ENCODE results near the gene OXSR1.

The OXSR1 gene

DNA sequence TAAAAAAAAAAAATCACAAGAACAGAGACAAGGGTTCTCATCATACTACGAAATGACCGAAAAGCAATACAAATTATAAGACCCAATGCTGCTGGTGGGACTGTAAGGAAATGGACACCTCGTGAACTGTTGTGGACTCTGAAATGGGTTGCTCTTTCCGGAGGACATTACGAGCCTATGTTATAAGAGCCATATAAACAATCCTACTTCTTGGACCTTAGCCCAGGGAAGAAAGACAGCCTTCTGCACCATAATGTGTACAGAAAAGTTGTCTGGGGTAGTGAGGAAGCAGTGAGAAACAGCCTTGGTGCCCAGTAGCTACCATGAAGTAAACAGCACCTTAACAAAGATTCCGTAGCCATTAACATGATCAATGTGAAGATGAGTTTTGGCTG is 119.4 kb downstream of the OXSR1 start:
- TF ChIP-seq SIN3A (IDR thresholded peaks at IDR 0.05; ENCODE audit: borderline replicate concordance, insufficient read depth, low read length) (no peak), POLR2AphosphoS5 (IDR thresholded peaks at IDR 0.05; ENCODE audit: low read depth, low read length) (no peak), FOXP2 (optimal IDR thresholded peaks at IDR 0.05; ENCODE audit: borderline replicate concordance, extremely low read depth, extremely low read length, insufficient read depth) (no peak), TAF1 (IDR thresholded peaks at IDR 0.05; ENCODE audit: borderline replicate concordance, insufficient read depth, low read length) (no peak)
- TF ChIP-seq, protein P1, sequence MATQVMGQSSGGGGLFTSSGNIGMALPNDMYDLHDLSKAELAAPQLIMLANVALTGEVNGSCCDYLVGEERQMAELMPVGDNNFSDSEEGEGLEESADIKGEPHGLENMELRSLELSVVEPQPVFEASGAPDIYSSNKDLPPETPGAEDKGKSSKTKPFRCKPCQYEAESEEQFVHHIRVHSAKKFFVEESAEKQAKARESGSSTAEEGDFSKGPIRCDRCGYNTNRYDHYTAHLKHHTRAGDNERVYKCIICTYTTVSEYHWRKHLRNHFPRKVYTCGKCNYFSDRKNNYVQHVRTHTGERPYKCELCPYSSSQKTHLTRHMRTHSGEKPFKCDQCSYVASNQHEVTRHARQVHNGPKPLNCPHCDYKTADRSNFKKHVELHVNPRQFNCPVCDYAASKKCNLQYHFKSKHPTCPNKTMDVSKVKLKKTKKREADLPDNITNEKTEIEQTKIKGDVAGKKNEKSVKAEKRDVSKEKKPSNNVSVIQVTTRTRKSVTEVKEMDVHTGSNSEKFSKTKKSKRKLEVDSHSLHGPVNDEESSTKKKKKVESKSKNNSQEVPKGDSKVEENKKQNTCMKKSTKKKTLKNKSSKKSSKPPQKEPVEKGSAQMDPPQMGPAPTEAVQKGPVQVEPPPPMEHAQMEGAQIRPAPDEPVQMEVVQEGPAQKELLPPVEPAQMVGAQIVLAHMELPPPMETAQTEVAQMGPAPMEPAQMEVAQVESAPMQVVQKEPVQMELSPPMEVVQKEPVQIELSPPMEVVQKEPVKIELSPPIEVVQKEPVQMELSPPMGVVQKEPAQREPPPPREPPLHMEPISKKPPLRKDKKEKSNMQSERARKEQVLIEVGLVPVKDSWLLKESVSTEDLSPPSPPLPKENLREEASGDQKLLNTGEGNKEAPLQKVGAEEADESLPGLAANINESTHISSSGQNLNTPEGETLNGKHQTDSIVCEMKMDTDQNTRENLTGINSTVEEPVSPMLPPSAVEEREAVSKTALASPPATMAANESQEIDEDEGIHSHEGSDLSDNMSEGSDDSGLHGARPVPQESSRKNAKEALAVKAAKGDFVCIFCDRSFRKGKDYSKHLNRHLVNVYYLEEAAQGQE (IDR thresholded peaks at IDR 0.05; ENCODE audit: insufficient read depth in 1 of 2, low read depth in 2 of 2, low read length in 2 of 2), result no peak

DNA sequence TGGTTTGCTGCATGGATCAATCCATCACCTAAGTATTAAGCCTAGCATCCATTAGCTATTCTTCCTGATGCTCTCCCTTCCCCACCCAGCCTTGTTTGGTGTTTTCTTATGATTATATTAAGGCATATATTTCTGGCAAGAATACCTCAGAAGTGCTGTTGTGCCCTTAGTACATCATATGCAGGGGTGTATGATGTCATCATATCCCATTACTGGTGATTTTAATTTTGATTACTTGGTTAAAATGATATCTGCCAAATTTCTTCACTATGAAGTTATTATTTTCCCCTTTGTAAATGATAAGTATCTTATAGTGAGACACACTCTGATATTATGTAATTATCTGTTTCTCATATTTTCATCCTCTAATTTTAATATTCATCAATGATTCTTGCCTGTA is 132.2 kb downstream of the OXSR1 start:
- no peak for TF ChIP-seq TAF1 (IDR thresholded peaks at IDR 0.05; ENCODE audit: borderline replicate concordance, insufficient read depth, low read length)
- TF ChIP-seq, protein P1 (IDR thresholded peaks at IDR 0.05; ENCODE audit: insufficient read depth in 1 of 2, low read depth in 2 of 2, low read length in 2 of 2), result no peak
- no peak for TF ChIP-seq SIN3A (IDR thresholded peaks at IDR 0.05; ENCODE audit: borderline replicate concordance, insufficient read depth, low read length)
- TF ChIP-seq FOXP2 (optimal IDR thresholded peaks at IDR 0.05; ENCODE audit: borderline replicate concordance, extremely low read depth, extremely low read length, insufficient read depth), result no peak
- TF ChIP-seq POLR2AphosphoS5 (IDR thresholded peaks at IDR 0.05; ENCODE audit: low read depth, low read length), result no peak

DNA sequence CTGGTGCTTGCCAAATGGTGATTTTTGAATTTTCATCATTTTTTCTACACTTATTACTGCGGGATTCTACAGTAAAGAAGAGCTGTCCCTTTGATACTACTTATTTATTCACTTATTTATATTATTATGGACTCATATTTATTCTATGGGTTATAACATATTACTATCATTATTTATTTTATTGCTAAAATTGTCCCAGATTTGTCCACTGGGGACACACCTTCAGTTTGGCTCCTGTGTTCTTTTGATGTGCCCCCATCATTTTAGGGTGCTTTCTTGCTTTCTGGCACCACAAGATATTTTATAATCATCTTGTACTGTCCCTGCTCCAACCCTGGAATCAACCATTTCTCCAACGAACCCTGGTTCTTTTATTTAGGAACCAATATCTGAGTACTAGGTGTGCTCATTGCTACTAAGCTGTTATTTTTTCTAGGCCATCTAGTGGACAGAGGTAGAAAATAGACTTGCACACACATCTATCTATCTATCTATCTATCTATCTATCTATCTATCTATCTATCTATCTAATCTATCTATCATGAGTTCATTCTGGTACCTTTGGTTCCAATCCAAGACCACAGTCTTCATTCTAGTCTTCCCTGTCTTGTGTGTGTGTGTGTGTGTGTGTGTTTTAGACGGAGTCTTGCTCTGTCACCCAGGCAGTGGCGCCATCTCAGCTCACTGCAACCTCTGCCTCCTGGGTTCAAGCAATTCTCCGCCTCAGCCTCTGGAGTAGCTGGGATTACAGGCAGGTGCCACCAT is 132.8 kb downstream of the OXSR1 start:
- TF ChIP-seq POLR2AphosphoS5 (IDR thresholded peaks at IDR 0.05; ENCODE audit: low read depth, low read length) (no peak), TAF1 (IDR thresholded peaks at IDR 0.05; ENCODE audit: borderline replicate concordance, insufficient read depth, low read length) (no peak), SIN3A (IDR thresholded peaks at IDR 0.05; ENCODE audit: borderline replicate concordance, insufficient read depth, low read length) (no peak), FOXP2 (optimal IDR thresholded peaks at IDR 0.05; ENCODE audit: borderline replicate concordance, extremely low read depth, extremely low read length, insufficient read depth) (no peak)
- TF ChIP-seq, protein P1 (IDR thresholded peaks at IDR 0.05; ENCODE audit: insufficient read depth in 1 of 2, low read depth in 2 of 2, low read length in 2 of 2), result no peak
